Activated CD4-positive, alpha-beta T cell treated with anti-CD3 and anti-CD28 coated beads for 24 hours (primary cell): ENCODE results near the gene ZFAND3.

Experiments used
- DNase-seq, 2 donors: peaks; one replicate each; pipeline ENCODE4 v3.0.0-alpha.2; 2020; ENCODE audit warnings: low read depth in 2 of 2

ZFAND3 gene

GRCh38 chr6:38153798-38154345 is 334.3 kb downstream of the ZFAND3 start:
- no peak for DNase-seq

- no peak for DNase-seq
Observed at GRCh38 chr6:38154731-38155130, 335.2 kb downstream of the ZFAND3 start.

GRCh38 chr6:38155144-38155543 is 335.6 kb downstream of the ZFAND3 start:
- no peak for DNase-seq

- DNase-seq = no peak
Observed at GRCh38 chr6:38155621-38156204, 336.2 kb downstream of the ZFAND3 start.

GRCh38 chr6:38156818-38157565 is 337.5 kb downstream of the ZFAND3 start:
- no peak for DNase-seq

GRCh38 chr6:38157905-38158304 is 338.4 kb downstream of the ZFAND3 start:
- no peak for DNase-seq

GRCh38 chr6:38158762-38159350 is 339.3 kb downstream of the ZFAND3 start:
- DNase-seq = no peak

- no peak for DNase-seq
Observed at GRCh38 chr6:38159596-38159995, 340.1 kb downstream of the ZFAND3 start.

- no peak for DNase-seq
Observed at GRCh38 chr6:38160831-38161230, 341.3 kb downstream of the ZFAND3 start.

GRCh38 chr6:38161331-38161730 is 341.8 kb downstream of the ZFAND3 start:
- DNase-seq = no peak

GRCh38 chr6:38161754-38162492 is 342.4 kb downstream of the ZFAND3 start:
- no peak for DNase-seq

- no peak for DNase-seq
Observed at GRCh38 chr6:38162493-38163185, 343.1 kb downstream of the ZFAND3 start.

GRCh38 chr6:38163186-38164130 is 343.9 kb downstream of the ZFAND3 start:
- no peak for DNase-seq

- DNase-seq = no peak
Observed at GRCh38 chr6:38164131-38164481, 344.6 kb downstream of the ZFAND3 start.

- DNase-seq = no peak
Observed at GRCh38 chr6:38164671-38165108, 345.2 kb downstream of the ZFAND3 start.

- no peak for DNase-seq
Observed at GRCh38 chr6:38166411-38167240, 347.1 kb downstream of the ZFAND3 start.

GRCh38 chr6:38167598-38167997 is 348.1 kb downstream of the ZFAND3 start:
- no peak for DNase-seq

GRCh38 chr6:38168126-38168525 is 348.6 kb downstream of the ZFAND3 start:
- DNase-seq = no peak

- no peak for DNase-seq
Observed at GRCh38 chr6:38168699-38169098, 349.2 kb downstream of the ZFAND3 start.
